Lower leg skin (tissue), 3 donors: ENCODE results near the gene UNC5A.

Experiments used
- CTCF ChIP-seq, 3 donors: fragments of 450-650 bp; IDR thresholded peaks; one replicate each; pipeline ENCODE4 v1.5.1; 2016; ENCODE audit warnings: antibody characterized with exemption in 3 of 3, mild to moderate bottlenecking in 3 of 3, moderate library complexity in 2 of 3
- POLR2A ChIP-seq, 2 donors: fragments of 450-650 bp; IDR thresholded peaks; one replicate each; pipeline ENCODE4 v1.6.1; 2016 to 2017; ENCODE audit warnings: antibody characterized with exemption in 2 of 2, mild to moderate bottlenecking in 1 of 2, moderate library complexity in 1 of 2

GRCh38 chr5:176886336-176887251 lies 76.2 kb downstream of the UNC5A start:
- TF ChIP-seq CTCF (IDR thresholded peaks at IDR 0.05) (no peak), POLR2A (IDR thresholded peaks at IDR 0.05) (no peak)
